ENCODE data around the gene GINS2.

The GINS2 gene

GRCh38 chr16:85651629-85652430 is 36.9 kb downstream of the GINS2 start:
- no peak for DNase-seq

GRCh38 chr16:85650844-85651628 is 37.7 kb downstream of the GINS2 start:
- no peak for DNase-seq

- DNase-seq, result no peak
Measured at GRCh38 chr16:85650135-85650843, 38.5 kb downstream of the GINS2 start.

- no peak for DNase-seq
Measured at GRCh38 chr16:85649411-85650134, 39.2 kb downstream of the GINS2 start.

GRCh38 chr16:85648805-85649204 is 39.9 kb downstream of the GINS2 start:
- DNase-seq, result no peak

- DNase-seq, result no peak
Measured at GRCh38 chr16:85648070-85648714, 40.6 kb downstream of the GINS2 start.

- DNase-seq, result no peak
Measured at GRCh38 chr16:85646976-85647375, 41.8 kb downstream of the GINS2 start.

GRCh38 chr16:85646358-85646907 is 42.3 kb downstream of the GINS2 start:
- DNase-seq, result no peak

GRCh38 chr16:85645021-85645589 is 43.6 kb downstream of the GINS2 start:
- no peak for DNase-seq

- DNase-seq, result no peak
Measured at GRCh38 chr16:85644093-85644712, 44.6 kb downstream of the GINS2 start.

GRCh38 chr16:85643631-85644030 is 45.1 kb downstream of the GINS2 start:
- DNase-seq, result no peak

GRCh38 chr16:85642762-85643358 is 45.9 kb downstream of the GINS2 start:
- no peak for DNase-seq

- no peak for DNase-seq
Measured at GRCh38 chr16:85641776-85642176, 47.0 kb downstream of the GINS2 start.

- DNase-seq, result no peak
Measured at GRCh38 chr16:85641305-85641704, 47.4 kb downstream of the GINS2 start.

- DNase-seq, result no peak
Measured at GRCh38 chr16:85640585-85640984, 48.2 kb downstream of the GINS2 start.

- DNase-seq, result no peak
Measured at GRCh38 chr16:85640254-85640558, 48.5 kb downstream of the GINS2 start.

- no peak for DNase-seq
Measured at GRCh38 chr16:85639529-85640253, 49.1 kb downstream of the GINS2 start.

- no peak for DNase-seq
Measured at GRCh38 chr16:85638695-85639409, 49.9 kb downstream of the GINS2 start.
